Activated B cell treated with CpG ODN at 0.5 μM for 24 hours (primary cell): ENCODE results near the gene IFRD2. TPM values are rescaled to one million over a fixed set of nuclear protein-coding genes. Genes with fewer than 3 reads are reported as not detected.

Experiments
- ATAC-seq: fragments of 200-7000 bp; cut with Tn5 transposase; one replicate; pipeline ENCODE4 v1.10.0; 2021; ENCODE audit warnings: low read depth, mild to moderate bottlenecking, moderate library complexity
- CTCF ChIA-PET: fragments of 350-600 bp; sonication (Branson Sonifier 250); formaldehyde crosslinking; loops from one replicate; lab custom pipeline; 2021; ENCODE audit warnings: antibody characterized with exemption; lab: Charles Lee
- POLR2A ChIA-PET: fragments of 350-600 bp; sonication (Branson Sonifier 250); formaldehyde crosslinking; loops from one replicate; lab custom pipeline; 2021; ENCODE audit warnings: antibody characterized with exemption; lab: Charles Lee
- DNase-seq: peaks from one replicate; pipeline ENCODE4 v3.0.0; 2022
- H3K27ac Mint-ChIP-seq: one replicate; pipeline ENCODE4 v1.8.0; 2020; ENCODE audit warnings: mixed read lengths
- H3K27me3 Mint-ChIP-seq: one replicate; pipeline ENCODE4 v1.8.0; 2021; ENCODE audit warnings: mixed read lengths
- H3K36me3 Mint-ChIP-seq: one replicate; pipeline ENCODE4 v1.8.0; 2021; ENCODE audit warnings: low read depth, mixed read lengths
- H3K4me1 Mint-ChIP-seq: one replicate; pipeline ENCODE4 v1.8.0; 2021; ENCODE audit warnings: mixed read lengths
- H3K4me3 Mint-ChIP-seq: one replicate; pipeline ENCODE4 v1.8.0; 2020; ENCODE audit warnings: mild to moderate bottlenecking, mixed read lengths
- H3K9me3 Mint-ChIP-seq: one replicate; pipeline ENCODE4 v1.8.0; 2020; ENCODE audit warnings: mixed read lengths
- intact Hi-C: fragments of 100-400 bp; cut with micrococcal nuclease; formaldehyde crosslinking; loops from one replicate; pipeline ENCODE4 v1.15.1; 2024
- total RNA-seq: library from RNA; stranded (reverse); gene quantifications from 2 replicates; pipeline ENCODE4 v1.2.3, GENCODE V29; 2022
- TF ChIP-seq, protein P1 (sequence below): fragments of 200-600 bp; IDR thresholded peaks from one replicate; pipeline ENCODE4 v1.8.0; 2022; ENCODE audit warnings: antibody characterized with exemption, mild to moderate bottlenecking

IFRD2 gene
- total RNA-seq, 1 donor from 2014 or later = 105 TPM

DNA sequence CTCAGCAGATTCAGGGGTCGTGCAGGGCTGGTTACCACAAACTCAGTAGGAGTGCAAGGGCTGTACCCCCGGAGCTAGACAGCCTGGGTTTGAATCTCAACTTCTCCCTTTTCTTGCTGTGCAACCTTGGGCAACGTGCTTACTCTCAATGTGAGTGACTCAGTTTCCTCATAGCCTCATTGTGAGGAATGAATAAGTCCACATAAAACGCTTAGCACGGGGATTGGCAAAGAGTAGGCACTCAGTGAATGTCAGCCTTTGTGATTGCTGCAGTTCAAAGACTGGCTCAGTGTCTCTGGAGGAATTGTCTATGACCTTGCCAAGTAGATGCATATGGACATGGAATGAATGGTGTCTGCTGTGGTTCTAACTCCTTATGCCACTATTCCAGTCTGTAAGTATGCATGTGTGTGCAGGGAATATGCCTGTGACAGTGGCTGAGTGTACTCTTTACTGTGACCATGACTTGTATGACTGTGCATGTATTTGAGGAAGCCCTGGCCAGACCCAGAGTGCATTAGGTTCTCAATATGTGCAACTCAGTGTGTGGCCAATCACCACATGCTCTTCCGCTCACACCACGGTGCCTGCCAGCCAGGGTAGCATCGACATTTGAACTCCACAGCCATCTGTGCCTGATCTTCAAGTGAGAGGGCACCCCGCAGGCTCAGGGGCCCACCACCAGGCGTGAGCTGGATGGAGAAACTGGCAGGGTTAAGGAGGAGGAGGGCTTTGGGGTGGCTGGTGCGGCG is 7.9 kb upstream of the IFRD2 start:
- Mint-ChIP-seq H3K4me3 (peak overlapping the region; percentile 98), H3K27ac (peak overlapping the region; percentile 98), H3K36me3 (peaks cover 6% of the 10 kb centered on the region), H3K4me1 (peaks cover 34% of the 10 kb centered on the region), H3K9me3 (no peaks in the 10 kb centered on the region), H3K27me3 (no peaks in the 10 kb centered on the region)
- POLR2A ChIA-PET = interaction anchor here (0.6 to 3.4 kb wide), 16 partner anchors 17 to 1207 kb away, joined by 3 to 62 read pairs (median 6); partner anchors contain the start of genes CYB561D2, DAG1, GNAI2 and HEMK1
- CTCF ChIA-PET = interaction anchor here (0.9 to 1.8 kb wide), 5 partner anchors 14 to 106 kb away, joined by 3 to 9 read pairs (median 5); partner anchors contain the start of gene HYAL2
- TF ChIP-seq, protein P1, sequence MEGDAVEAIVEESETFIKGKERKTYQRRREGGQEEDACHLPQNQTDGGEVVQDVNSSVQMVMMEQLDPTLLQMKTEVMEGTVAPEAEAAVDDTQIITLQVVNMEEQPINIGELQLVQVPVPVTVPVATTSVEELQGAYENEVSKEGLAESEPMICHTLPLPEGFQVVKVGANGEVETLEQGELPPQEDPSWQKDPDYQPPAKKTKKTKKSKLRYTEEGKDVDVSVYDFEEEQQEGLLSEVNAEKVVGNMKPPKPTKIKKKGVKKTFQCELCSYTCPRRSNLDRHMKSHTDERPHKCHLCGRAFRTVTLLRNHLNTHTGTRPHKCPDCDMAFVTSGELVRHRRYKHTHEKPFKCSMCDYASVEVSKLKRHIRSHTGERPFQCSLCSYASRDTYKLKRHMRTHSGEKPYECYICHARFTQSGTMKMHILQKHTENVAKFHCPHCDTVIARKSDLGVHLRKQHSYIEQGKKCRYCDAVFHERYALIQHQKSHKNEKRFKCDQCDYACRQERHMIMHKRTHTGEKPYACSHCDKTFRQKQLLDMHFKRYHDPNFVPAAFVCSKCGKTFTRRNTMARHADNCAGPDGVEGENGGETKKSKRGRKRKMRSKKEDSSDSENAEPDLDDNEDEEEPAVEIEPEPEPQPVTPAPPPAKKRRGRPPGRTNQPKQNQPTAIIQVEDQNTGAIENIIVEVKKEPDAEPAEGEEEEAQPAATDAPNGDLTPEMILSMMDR = no peak
- no peak for ATAC-seq
- intact Hi-C loops = loop anchor here (1.0 to 10.0 kb wide), 10 partner anchors 21 to 1275 kb away; partner anchors contain the start of genes APEH, HEMK1, IMPDH2 and INKA1
- no peak for DNase-seq

DNA sequence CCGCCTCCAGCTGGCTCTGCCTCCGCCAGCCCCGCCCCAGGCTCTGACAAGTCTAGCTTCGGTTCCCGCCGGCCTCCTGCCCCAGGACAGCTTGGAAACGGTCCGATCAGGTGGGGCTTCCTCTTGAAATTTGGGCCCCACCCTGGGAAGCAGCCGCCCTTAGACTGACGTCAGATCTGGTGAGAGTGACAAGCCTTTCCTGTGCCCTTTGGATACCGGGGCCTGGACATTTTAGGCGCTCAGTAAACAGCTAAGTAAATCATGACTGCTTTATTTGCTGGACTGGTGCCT is 7.4 kb upstream of the IFRD2 start:
- TF ChIP-seq, protein P1 = no peak
- ATAC-seq = no peak
- Mint-ChIP-seq H3K4me1 (peaks cover 30% of the 10 kb centered on the region), H3K36me3 (peaks cover 6% of the 10 kb centered on the region), H3K27me3 (no peaks in the 10 kb centered on the region), H3K4me3 (peak overlapping the region; percentile 98), H3K27ac (peak overlapping the region; percentile 98), H3K9me3 (no peaks in the 10 kb centered on the region)
- DNase-seq = no peak
- POLR2A ChIA-PET = interaction anchor here (0.6 to 3.4 kb wide), 19 partner anchors 14 to 1206 kb away, joined by 3 to 62 read pairs (median 4); partner anchors contain the start of genes CISH, CYB561D2, DAG1 and GNAI2
- CTCF ChIA-PET = interaction anchor here (0.6 to 1.8 kb wide), 8 partner anchors 15 to 105 kb away, joined by 3 to 9 read pairs (median 4); partner anchors contain the start of gene HYAL2
- intact Hi-C loops = loop anchor here (1.0 to 10.0 kb wide), 10 partner anchors 22 to 1275 kb away; partner anchors contain the start of genes APEH, HEMK1, IMPDH2 and INKA1

DNA sequence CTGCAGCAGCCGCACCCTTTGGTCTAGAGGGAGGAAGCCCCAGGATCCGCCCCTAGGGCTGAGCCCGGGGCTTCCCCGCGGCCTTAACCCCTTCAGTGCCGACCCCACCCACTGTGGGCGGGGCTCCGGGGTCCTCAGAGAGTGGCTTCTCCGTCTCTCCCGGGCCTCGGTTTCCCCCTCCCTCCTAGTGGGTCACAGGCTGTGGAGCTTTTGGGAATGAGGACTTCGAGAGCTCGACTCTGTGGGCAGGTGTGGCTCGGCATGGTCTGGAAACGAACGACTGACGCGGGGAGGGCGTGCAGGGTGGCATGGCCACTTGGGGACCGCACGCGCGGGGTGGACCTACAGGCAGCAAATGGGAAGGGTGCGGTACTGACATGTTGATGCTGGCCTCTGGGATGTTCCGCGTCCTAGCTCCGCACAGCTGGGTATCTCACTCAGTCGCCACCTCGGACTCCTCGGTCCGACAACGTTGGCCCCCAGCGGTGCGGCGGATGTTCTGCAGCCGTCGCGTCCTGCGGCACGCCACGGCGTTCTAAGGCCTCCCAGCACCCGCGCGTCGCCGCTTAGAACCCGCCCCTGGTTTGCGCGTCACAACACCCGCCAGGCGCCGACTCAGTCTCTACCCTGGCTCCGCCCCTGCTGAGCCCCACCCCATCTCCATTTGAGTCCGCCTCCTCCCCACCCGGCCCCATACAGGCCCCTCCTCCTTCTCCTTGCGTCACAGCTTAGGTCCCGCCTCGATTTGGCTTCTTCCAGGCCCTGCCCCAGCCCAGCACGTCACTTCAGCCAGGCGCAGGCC is 6.8 kb upstream of the IFRD2 start, which contains the start of the genes HYAL3 and NAA80:
HYAL3 (minus strand) TSS at position 570 of the 802 bp plus-strand sequence. CDS start 3,803 bp downstream, outside the sequence.
NAA80 (minus strand) TSS at position 570 of the 802 bp plus-strand sequence. CDS start 1,942 bp downstream, outside the sequence.
- Mint-ChIP-seq H3K27me3 (no peaks in the 10 kb centered on the region), H3K27ac (peak within 1 kb of the TSS; percentile 98), H3K4me3 (peak within 1 kb of the TSS; percentile 98), H3K36me3 (peaks cover 6% of the 10 kb centered on the region), H3K4me1 (peaks cover 30% of the 10 kb centered on the region), H3K9me3 (no peaks in the 10 kb centered on the region)
- ChIA-PET POLR2A (interaction anchor here (0.6 to 3.4 kb wide), 20 partner anchors 14 to 1206 kb away, joined by 3 to 62 read pairs (median 4); partner anchors contain the start of genes CISH, CYB561D2, DAG1 and GNAI2), CTCF (interaction anchor here (0.6 to 1.8 kb wide), 8 partner anchors 16 to 105 kb away, joined by 3 to 9 read pairs (median 4); partner anchors contain the start of gene HYAL2)
- peak; percentile 98 for DNase-seq
- intact Hi-C loops = loop anchor here (1.0 to 10.0 kb wide), 10 partner anchors 22 to 1274 kb away; partner anchors contain the start of genes APEH, HEMK1, IMPDH2 and INKA1
- peak; percentile 89 for ATAC-seq
- TF ChIP-seq, protein P1 = no peak

DNA sequence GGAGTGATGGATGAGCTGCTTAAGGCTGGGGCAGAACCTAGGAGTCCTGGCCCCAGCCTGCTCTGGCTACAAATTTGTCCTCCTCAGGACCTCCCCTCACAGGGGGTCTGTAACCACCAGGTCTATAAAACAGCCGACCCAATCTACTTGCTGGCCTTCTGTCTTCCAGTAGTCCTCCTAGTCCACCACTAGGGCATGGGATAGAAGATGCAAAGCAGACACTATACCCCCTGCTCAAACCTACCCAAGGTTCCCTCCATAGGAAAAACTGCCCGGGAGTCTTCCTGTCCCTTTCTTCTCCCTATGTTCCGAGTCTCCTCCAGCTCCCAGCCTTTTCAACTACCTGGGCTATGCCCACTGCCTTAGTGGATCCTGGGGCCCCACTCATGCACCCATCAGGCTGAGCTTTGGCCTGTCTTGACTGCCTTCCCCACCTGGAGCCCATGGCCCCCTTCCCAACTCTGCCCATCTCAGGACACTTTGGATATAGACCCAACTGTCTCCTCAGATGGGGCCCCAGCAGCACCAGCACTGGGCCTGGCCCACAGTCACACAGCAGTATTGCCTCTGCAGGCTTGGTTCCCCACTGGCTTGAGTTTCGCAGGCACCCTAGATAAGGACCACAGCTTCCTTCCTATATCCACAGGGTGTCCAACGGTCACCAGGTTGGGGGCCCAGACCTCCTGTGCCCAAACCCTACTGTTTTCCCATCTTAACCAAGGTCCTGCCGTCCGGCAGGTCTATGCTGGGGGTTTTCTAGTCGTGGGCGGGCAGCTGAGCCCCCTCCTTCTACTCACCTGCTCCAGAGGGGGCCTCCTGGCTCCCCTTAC is 5.9 kb upstream of the IFRD2 start:
- Mint-ChIP-seq H3K27me3 (no peaks in the 10 kb centered on the region), H3K36me3 (peaks cover 6% of the 10 kb centered on the region), H3K27ac (peak overlapping the region; percentile 98), H3K9me3 (no peaks in the 10 kb centered on the region), H3K4me3 (peak overlapping the region; percentile 98), H3K4me1 (peaks cover 30% of the 10 kb centered on the region)
- TF ChIP-seq, protein P1 = no peak
- CTCF ChIA-PET = interaction anchor here (0.6 to 1.8 kb wide), 4 partner anchors 21 to 71 kb away, joined by 3 to 9 read pairs (median 4); partner anchors contain the start of gene HYAL2
- DNase-seq (no peak), ATAC-seq (no peak)
- intact Hi-C loops = loop anchor here (2.0 to 10.0 kb wide), 5 partner anchors 71 to 1273 kb away; partner anchors contain the start of genes APEH, HEMK1, IMPDH2 and INKA1
- POLR2A ChIA-PET = interaction anchor here (0.9 to 3.4 kb wide), 10 partner anchors 15 to 828 kb away, joined by 3 to 62 read pairs (median 8); partner anchors contain the start of genes CISH, CYB561D2, DAG1 and HYAL2
